AG04449 (cell line): Measurements from ENCODE around the gene ADGRB3.

Experiments
- CTCF ChIA-PET: fragments of 350-600 bp; formaldehyde crosslinking; extraction: SDS; loops from one replicate; lab custom pipeline; 2021; ENCODE audit warnings: antibody characterized with exemption; lab: Yijun Ruan, JAX
- POLR2A ChIA-PET: fragments of 400-600, 350-600 bp; formaldehyde crosslinking; extraction: SDS; loops from one replicate; lab custom pipeline; 2020; ENCODE audit warnings: antibody characterized with exemption, inconsistent platforms; lab: Yijun Ruan, JAX
- DNase-seq: peaks from one replicate; pipeline ENCODE4 v3.0.0-alpha.2; 2010; ENCODE audit warnings: low read depth, low spot score
- H3K4me3 ChIP-seq: 2 replicates; pipeline ENCODE4 v1.5.1; 2011; ENCODE audit warnings: low read depth, mild to moderate bottlenecking, control low read depth, low read length
- CTCF ChIP-seq: IDR thresholded peaks from one replicate; pipeline ENCODE4 v1.5.1; 2011; ENCODE audit warnings: mild to moderate bottlenecking, moderate library complexity, low read length, control low read depth, inconsistent platforms; ENCODE audit not compliant: insufficient read depth; ENCODE audit errors: missing control alignments

Gene ADGRB3

GRCh38 chr6:68680264-68680663 is 45.2 kb downstream of the ADGRB3 start:
- POLR2A ChIA-PET, result no interaction called here
- no peak overlapping the region for H3K4me3 ChIP-seq
- CTCF ChIA-PET, result interaction anchor here (0.9 kb wide), 1 partner anchor 42 kb away, joined by 3 read pairs; no protein-coding TSS in a partner anchor
- no peak for TF ChIP-seq CTCF
- no peak for DNase-seq

GRCh38 chr6:68689910-68690309 is 54.8 kb downstream of the ADGRB3 start:
- H3K4me3 ChIP-seq, result no peak overlapping the region
- TF ChIP-seq CTCF, result no peak
- ChIA-PET POLR2A (no interaction called here), CTCF (no interaction called here)
- DNase-seq, result no peak

GRCh38 chr6:68691120-68691519 is 56.0 kb downstream of the ADGRB3 start:
- DNase-seq, result no peak
- H3K4me3 ChIP-seq, result no peak overlapping the region
- ChIA-PET POLR2A (no interaction called here), CTCF (no interaction called here)
- TF ChIP-seq CTCF, result no peak

- CTCF ChIA-PET, result no interaction called here
- POLR2A ChIA-PET, result no interaction called here
- DNase-seq, result no peak
- no peak overlapping the region for H3K4me3 ChIP-seq
- TF ChIP-seq CTCF, result no peak
These were observed 58.2 kb downstream of the ADGRB3 start for GRCh38 chr6:68693271-68693670.

GRCh38 chr6:68695403-68695802 is 60.3 kb downstream of the ADGRB3 start:
- TF ChIP-seq CTCF, result no peak
- ChIA-PET POLR2A (no interaction called here), CTCF (no interaction called here)
- DNase-seq, result no peak
- H3K4me3 ChIP-seq, result no peak overlapping the region

GRCh38 chr6:68695838-68696237 is 60.8 kb downstream of the ADGRB3 start:
- TF ChIP-seq CTCF, result no peak
- no peak overlapping the region for H3K4me3 ChIP-seq
- DNase-seq, result no peak
- ChIA-PET POLR2A (no interaction called here), CTCF (no interaction called here)
